IMR-90 (cell line): ENCODE data around the gene RAD23B. TPM values are rescaled to one million over a fixed set of nuclear protein-coding genes. Genes with fewer than 3 reads are reported as not detected.
A peak's percentile ranks its signal among the peaks of the same experiment; 100 is the strongest.

Source experiments
- ATAC-seq: fragments of 200-7000 bp; cut with Tn5 transposase; 2 replicates; pipeline ENCODE4 v1.9.1; 2020; ENCODE audit warnings: low read depth, mild to moderate bottlenecking, moderate library complexity
- BruUV-seq: library from RNA; stranded (reverse); fragments of 400-500 nt; replicated peaks from 2 replicates; lab custom pipeline; 2021; lab: Mats Ljungman, UMichigan
- CTCF ChIA-PET: fragments of 300-600 bp; formaldehyde crosslinking; extraction: SDS; loops from one replicate; lab custom pipeline; 2021; ENCODE audit warnings: antibody characterized with exemption; lab: Yijun Ruan, JAX
- POLR2A ChIA-PET: fragments of 300-600 bp; sonication (Branson Sonifier 250); formaldehyde crosslinking; loops from one replicate; lab custom pipeline; 2022; ENCODE audit warnings: antibody characterized with exemption; ENCODE audit not compliant: unreplicated experiment; lab: Charles Lee
- DNase-seq: peaks from one replicate; pipeline ENCODE4 v3.0.0; 2013
- H2AFZ ChIP-seq: replicated peaks from 2 replicates; pipeline ENCODE3; 2013; ENCODE audit warnings: low read length, mild to moderate bottlenecking; ENCODE audit not compliant: poor library complexity
- H2AK5ac ChIP-seq: 2 replicates; pipeline ENCODE4 v1.6.1; 2013; ENCODE audit warnings: low read depth, low read length, inconsistent platforms
- H2AK9ac ChIP-seq: replicated peaks from 2 replicates; pipeline ENCODE3; 2013; ENCODE audit warnings: mild to moderate bottlenecking, low read depth, low read length, moderate library complexity; ENCODE audit not compliant: poor library complexity
- H2BK120ac ChIP-seq: 2 replicates; pipeline ENCODE4 v1.6.1; 2013; ENCODE audit warnings: low read depth, low read length, inconsistent platforms
- H2BK15ac ChIP-seq: 3 replicates; pipeline ENCODE4 v1.6.1; 2013; ENCODE audit warnings: low read depth, low read length, inconsistent platforms
- H2BK20ac ChIP-seq: 2 replicates; pipeline ENCODE4 v1.6.1; 2013; ENCODE audit warnings: low read depth, mild to moderate bottlenecking, inconsistent platforms, low read length, moderate library complexity
- H2BK5ac ChIP-seq: 2 replicates; pipeline ENCODE4 v1.6.1; 2013; ENCODE audit warnings: mild to moderate bottlenecking, low read depth, low read length, inconsistent platforms; ENCODE audit not compliant: poor library complexity, severe bottlenecking
- H3K14ac ChIP-seq: replicated peaks from 2 replicates; pipeline ENCODE4 v1.6.1; 2013; ENCODE audit warnings: low read depth, low read length, inconsistent platforms
- H3K18ac ChIP-seq: 2 replicates; pipeline ENCODE4 v1.6.1; 2013; ENCODE audit warnings: low read depth, low read length, control low read depth
- H3K23ac ChIP-seq: 2 replicates; pipeline ENCODE4 v1.6.1; 2013; ENCODE audit warnings: low read depth, low read length, inconsistent platforms
- H3K27ac ChIP-seq: 2 replicates; pipeline ENCODE4 v1.5.1; 2013; ENCODE audit warnings: mild to moderate bottlenecking, control low read depth, low read length; ENCODE audit not compliant: insufficient read depth
- H3K27me3 ChIP-seq: 2 replicates; pipeline ENCODE4 v1.6.1; 2013; ENCODE audit warnings: low read length; ENCODE audit not compliant: control insufficient read depth, insufficient read depth
- H3K36me3 ChIP-seq: 2 replicates; pipeline ENCODE4 v1.6.1; 2013; ENCODE audit warnings: low read length, mixed read lengths; ENCODE audit not compliant: control insufficient read depth, insufficient read depth
- H3K4ac ChIP-seq: 2 replicates; pipeline ENCODE4 v1.6.1; 2013; ENCODE audit warnings: low read depth, low read length, inconsistent platforms
- H3K4me1 ChIP-seq: 2 replicates; pipeline ENCODE4 v1.6.1; 2013; ENCODE audit warnings: low read length, mixed read lengths; ENCODE audit not compliant: control insufficient read depth, insufficient read depth
- H3K4me2 ChIP-seq: 2 replicates; pipeline ENCODE4 v1.6.1; 2013; ENCODE audit warnings: low read depth, mild to moderate bottlenecking, control low read depth, low read length, moderate library complexity
- H3K4me3 ChIP-seq: 2 replicates; pipeline ENCODE4 v1.5.1; 2013; ENCODE audit warnings: low read depth, mild to moderate bottlenecking, control low read depth, low read length, moderate library complexity; ENCODE audit not compliant: insufficient read depth
- H3K56ac ChIP-seq: 2 replicates; pipeline ENCODE4 v1.6.1; 2013; ENCODE audit warnings: low read length, inconsistent platforms; ENCODE audit not compliant: insufficient read depth; ENCODE audit errors: extremely low read depth
- H3K79me1 ChIP-seq, 2 experiments: 2 replicates each; pipeline ENCODE4 v1.6.1; 2013; ENCODE audit warnings: low read length in 2 of 2, inconsistent platforms in 1 of 2, low read depth in 1 of 2
- H3K9ac ChIP-seq: 2 replicates; pipeline ENCODE4 v1.6.1; 2013; ENCODE audit warnings: low read depth, low read length, control low read depth
- H3K9me1 ChIP-seq: 2 replicates; pipeline ENCODE4 v1.6.1; 2013; ENCODE audit warnings: low read length, inconsistent platforms; ENCODE audit not compliant: insufficient read depth
- H3K9me3 ChIP-seq: 2 replicates; pipeline ENCODE4 v1.6.1; 2013; ENCODE audit warnings: low read length; ENCODE audit not compliant: control insufficient read depth, insufficient read depth
- H4K20me1 ChIP-seq: 2 replicates; pipeline ENCODE4 v1.6.1; 2013; ENCODE audit warnings: low read length, inconsistent platforms; ENCODE audit not compliant: insufficient read depth
- H4K5ac ChIP-seq: 2 replicates; pipeline ENCODE4 v1.6.1; 2013; ENCODE audit warnings: mild to moderate bottlenecking, low read depth, low read length, control low read depth
- H4K8ac ChIP-seq, 2 experiments: 2 replicates each; pipeline ENCODE4 v1.6.1; 2013; ENCODE audit warnings: low read depth in 2 of 2, low read length in 2 of 2, control low read depth in 1 of 2, inconsistent platforms in 1 of 2
- H4K91ac ChIP-seq: 2 replicates; pipeline ENCODE4 v1.6.1; 2013; ENCODE audit warnings: low read depth, low read length, inconsistent platforms; ENCODE audit not compliant: insufficient read depth
- BHLHE40 ChIP-seq: fragments of 150-350 bp; IDR thresholded peaks from 2 replicates; pipeline ENCODE4 v1.6.1; 2016; ENCODE audit warnings: mild to moderate bottlenecking, low read depth, low read length
- CHD1 ChIP-seq: IDR thresholded peaks from 2 replicates; pipeline ENCODE4 v1.6.1; 2012; ENCODE audit warnings: low read depth, low read length, improper control_type of control experiment
- FOS ChIP-seq: fragments of 150-350 bp; IDR thresholded peaks from 2 replicates; pipeline ENCODE4 v1.6.1; 2016; ENCODE audit warnings: low read depth, low read length
- MAZ ChIP-seq: IDR thresholded peaks from 2 replicates; pipeline ENCODE4 v1.6.1; 2012; ENCODE audit warnings: low read depth, mild to moderate bottlenecking, low read length, improper control_type of control experiment, moderate library complexity, borderline replicate concordance
- MXI1 ChIP-seq: IDR thresholded peaks from 2 replicates; pipeline ENCODE4 v1.6.1; 2012; ENCODE audit warnings: low read depth, mild to moderate bottlenecking, low read length, moderate library complexity, borderline replicate concordance
- NFE2L2 ChIP-seq: fragments of 150-350 bp; IDR thresholded peaks from 2 replicates; pipeline ENCODE4 v1.6.1; 2016; ENCODE audit warnings: low read depth, mild to moderate bottlenecking, low read length
- POLR2A ChIP-seq: IDR thresholded peaks from 2 replicates; pipeline ENCODE4 v1.6.1; 2012; ENCODE audit warnings: mild to moderate bottlenecking, low read depth, low read length
- RAD21 ChIP-seq: IDR thresholded peaks from 2 replicates; pipeline ENCODE4 v1.6.1; 2012; ENCODE audit warnings: low read length, improper control_type of control experiment
- RCOR1 ChIP-seq: IDR thresholded peaks from 2 replicates; pipeline ENCODE4 v1.6.1; 2012; ENCODE audit warnings: mild to moderate bottlenecking, low read length, improper control_type of control experiment; ENCODE audit not compliant: insufficient replicate concordance
- SMC3 ChIP-seq: fragments of 150-350 bp; IDR thresholded peaks from 2 replicates; pipeline ENCODE4 v1.6.1; 2016; ENCODE audit warnings: low read depth, mild to moderate bottlenecking, antibody characterized with exemption, low read length, moderate library complexity
- WGBS, 2 experiments: methylation state at CpG; one replicate each; pipeline versions ENCODE4 v1.1.5 to v1.1.7; 2013; ENCODE audit warnings: missing lambda C conversion rate in 2 of 2; ENCODE audit not compliant: insufficient read length in 1 of 2; ENCODE audit errors: extremely low coverage in 2 of 2; 5-methylcytosine and 5-hydroxymethylcytosine counted together
- dilution Hi-C: fragments of 300-500 bp; cut with HindIII; formaldehyde crosslinking; loops from one replicate; pipeline ENCODE4 v1.14.3; 2018; ENCODE audit warnings: low sequenced_read_pairs; ENCODE audit not compliant: unreplicated experiment
- in situ Hi-C: fragments of 300-500 bp; cut with MboI; formaldehyde crosslinking; loops from 3 replicates; pipeline ENCODE4 v1.14.3; 2019; ENCODE audit warnings: low sequenced_read_pairs, inconsistent platforms, mixed read lengths
- intact Hi-C: fragments of 100-400 bp; cut with micrococcal nuclease; formaldehyde crosslinking; loops from 2 replicates; pipeline ENCODE4 v1.10.0; 2022
- polyA plus RNA-seq, 3 experiments: library from polyadenylated mRNA; depleted of rRNA; stranded (reverse); fragments of >200 nt; gene quantifications; 2 replicates each; pipeline ENCODE4 v1.2.3, GENCODE V29; 2012; ENCODE audit warnings: low replicate concordance in 1 of 3
- total RNA-seq: library from RNA; depleted of rRNA; stranded (reverse); fragments of >200 nt; gene quantifications from 2 replicates; pipeline ENCODE4 v1.2.3, GENCODE V29; 2012
- TF ChIP-seq, protein P1 (sequence below): fragments of 150-350 bp; IDR thresholded peaks from 2 replicates; pipeline ENCODE4 v1.6.1; 2016; ENCODE audit warnings: low read depth, mild to moderate bottlenecking, low read length, moderate library complexity, borderline replicate concordance
- TF ChIP-seq, protein P2 (sequence below): conservative IDR thresholded peaks from 2 replicates; pipeline ENCODE4 v1.5.1; 2012; ENCODE audit warnings: mild to moderate bottlenecking, low read depth, low read length, improper control_type of control experiment
- TF ChIP-seq, protein P3 (sequence below): fragments of 150-350 bp; IDR thresholded peaks from 2 replicates; pipeline ENCODE4 v1.6.1; 2017; ENCODE audit warnings: mild to moderate bottlenecking, antibody characterized with exemption, low read length, low read depth

RAD23B gene
- total and polyA plus RNA-seq, 2 of the 4 experiments (the other 2 are of a cell fraction): 126 to 148 TPM

DNA sequence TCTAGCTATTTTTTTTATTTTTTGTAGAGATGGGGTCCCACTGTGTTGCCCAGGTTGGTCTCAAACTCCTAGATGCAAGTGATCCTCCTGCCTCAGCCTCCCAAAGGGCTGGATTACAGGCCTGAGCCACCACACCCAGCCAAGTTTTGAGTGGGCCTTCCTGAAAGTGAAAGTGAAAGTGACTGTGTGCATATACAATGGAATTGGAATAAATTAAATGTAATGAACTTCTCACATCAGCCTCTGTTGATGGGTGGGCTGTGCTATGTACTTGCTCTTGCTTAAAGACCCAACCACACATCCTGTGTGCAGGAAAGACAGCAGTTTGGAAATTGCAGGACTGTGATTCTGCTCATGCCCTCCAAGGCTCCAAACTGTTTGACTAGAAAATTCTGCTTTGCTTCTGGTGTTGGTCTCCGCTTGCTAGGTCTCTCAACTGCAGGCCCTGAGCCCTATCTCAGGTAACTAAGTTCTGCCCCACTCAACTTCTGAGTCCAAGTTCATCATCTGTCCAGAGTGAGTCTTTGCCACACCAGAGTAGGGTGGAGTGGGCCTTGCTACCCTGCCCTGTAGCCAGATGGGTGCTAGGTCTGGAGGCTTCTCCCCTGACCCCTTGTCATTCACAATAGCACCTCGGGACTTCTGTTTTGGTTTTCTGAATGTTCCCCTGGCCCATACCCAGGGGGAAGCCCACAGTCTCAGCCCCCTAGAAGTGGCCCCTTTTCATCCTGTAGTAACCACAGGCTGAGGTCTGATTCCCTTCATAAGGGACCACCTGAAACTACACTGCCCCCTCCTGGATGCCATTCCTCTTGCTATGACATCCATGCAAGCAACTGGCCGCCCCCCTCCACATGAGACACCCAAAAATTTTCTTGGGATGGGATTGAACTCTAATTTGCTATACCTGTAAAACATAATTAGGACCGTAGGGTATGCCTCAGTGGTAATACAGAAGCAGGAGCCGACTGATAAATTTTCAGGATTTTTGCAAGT is 36.5 kb upstream of the RAD23B start:
- Histone ChIP-seq H3K4me2 (peak overlapping the region; percentile 28; the same call in 1 of the 2 replicates), H2BK20ac (peak overlapping the region; percentile 54; the same call in 1 of the 2 replicates), H3K79me1 (peaks cover 0 to 2% of the 10 kb centered on the region in 2 experiments; a peak in 2 of 4 replicates), H3K9me3 (no peaks in the 10 kb centered on the region), H2BK15ac (peak overlapping the region; percentile 82; the same call in 2 of the 3 replicates), H3K36me3 (no peaks in the 10 kb centered on the region), H2BK120ac (peak overlapping the region; percentile 44), H2AK9ac (peak overlapping the region; percentile 8), H2AK5ac (peak overlapping the region; percentile 51; the same call in 1 of the 2 replicates), H4K8ac (peak overlapping the region; percentile 61 to 79; a peak in 3 of 4 replicates), H3K23ac (no peak overlapping the region), H3K4ac (peak overlapping the region; percentile 72), H4K5ac (peak overlapping the region; percentile 83), H3K27me3 (no peaks in the 10 kb centered on the region), H2BK5ac (no peak overlapping the region), H3K4me3 (no peak overlapping the region), H4K20me1 (no peaks in the 10 kb centered on the region), H4K91ac (peak overlapping the region; percentile 44), H3K9ac (no peak overlapping the region), H3K4me1 (peaks cover 21% of the 10 kb centered on the region), H3K56ac (no peak overlapping the region), H3K9me1 (0 out of 2 replicates have a peak, but pooled peaks cover 8% of the 10 kb centered on the region), H3K14ac (peak overlapping the region; percentile 2; the same call in 1 of the 2 replicates), H2AFZ (peak overlapping the region; percentile 55), H3K18ac (peak overlapping the region; percentile 85), H3K27ac (no peak overlapping the region)
- dilution Hi-C loops (no loop called here), intact Hi-C loops (no loop called here), in situ Hi-C loops (no loop called here)
- ChIA-PET POLR2A (no interaction called here), CTCF (no interaction called here)
- WGBS, 2 experiments: no CpG with 5 or more reads among the region's 5 CpGs
- ATAC-seq (no peak), DNase-seq (peak; percentile 13)
- no TSS peak for BruUV-seq
- TF ChIP-seq, protein P1, sequence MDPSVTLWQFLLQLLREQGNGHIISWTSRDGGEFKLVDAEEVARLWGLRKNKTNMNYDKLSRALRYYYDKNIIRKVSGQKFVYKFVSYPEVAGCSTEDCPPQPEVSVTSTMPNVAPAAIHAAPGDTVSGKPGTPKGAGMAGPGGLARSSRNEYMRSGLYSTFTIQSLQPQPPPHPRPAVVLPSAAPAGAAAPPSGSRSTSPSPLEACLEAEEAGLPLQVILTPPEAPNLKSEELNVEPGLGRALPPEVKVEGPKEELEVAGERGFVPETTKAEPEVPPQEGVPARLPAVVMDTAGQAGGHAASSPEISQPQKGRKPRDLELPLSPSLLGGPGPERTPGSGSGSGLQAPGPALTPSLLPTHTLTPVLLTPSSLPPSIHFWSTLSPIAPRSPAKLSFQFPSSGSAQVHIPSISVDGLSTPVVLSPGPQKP: no peak
- TF ChIP-seq, protein P2, sequence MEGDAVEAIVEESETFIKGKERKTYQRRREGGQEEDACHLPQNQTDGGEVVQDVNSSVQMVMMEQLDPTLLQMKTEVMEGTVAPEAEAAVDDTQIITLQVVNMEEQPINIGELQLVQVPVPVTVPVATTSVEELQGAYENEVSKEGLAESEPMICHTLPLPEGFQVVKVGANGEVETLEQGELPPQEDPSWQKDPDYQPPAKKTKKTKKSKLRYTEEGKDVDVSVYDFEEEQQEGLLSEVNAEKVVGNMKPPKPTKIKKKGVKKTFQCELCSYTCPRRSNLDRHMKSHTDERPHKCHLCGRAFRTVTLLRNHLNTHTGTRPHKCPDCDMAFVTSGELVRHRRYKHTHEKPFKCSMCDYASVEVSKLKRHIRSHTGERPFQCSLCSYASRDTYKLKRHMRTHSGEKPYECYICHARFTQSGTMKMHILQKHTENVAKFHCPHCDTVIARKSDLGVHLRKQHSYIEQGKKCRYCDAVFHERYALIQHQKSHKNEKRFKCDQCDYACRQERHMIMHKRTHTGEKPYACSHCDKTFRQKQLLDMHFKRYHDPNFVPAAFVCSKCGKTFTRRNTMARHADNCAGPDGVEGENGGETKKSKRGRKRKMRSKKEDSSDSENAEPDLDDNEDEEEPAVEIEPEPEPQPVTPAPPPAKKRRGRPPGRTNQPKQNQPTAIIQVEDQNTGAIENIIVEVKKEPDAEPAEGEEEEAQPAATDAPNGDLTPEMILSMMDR: no peak
- TF ChIP-seq, protein P3, sequence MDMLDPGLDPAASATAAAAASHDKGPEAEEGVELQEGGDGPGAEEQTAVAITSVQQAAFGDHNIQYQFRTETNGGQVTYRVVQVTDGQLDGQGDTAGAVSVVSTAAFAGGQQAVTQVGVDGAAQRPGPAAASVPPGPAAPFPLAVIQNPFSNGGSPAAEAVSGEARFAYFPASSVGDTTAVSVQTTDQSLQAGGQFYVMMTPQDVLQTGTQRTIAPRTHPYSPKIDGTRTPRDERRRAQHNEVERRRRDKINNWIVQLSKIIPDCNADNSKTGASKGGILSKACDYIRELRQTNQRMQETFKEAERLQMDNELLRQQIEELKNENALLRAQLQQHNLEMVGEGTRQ: no peak
- no peak for TF ChIP-seq MAZ
- no peak for TF ChIP-seq RAD21
- TF ChIP-seq RCOR1: no peak
- TF ChIP-seq CHD1: no peak
- TF ChIP-seq BHLHE40: no peak
- TF ChIP-seq MXI1: no peak
- no peak for TF ChIP-seq POLR2A
- TF ChIP-seq NFE2L2: no peak
- TF ChIP-seq FOS: no peak
- no peak for TF ChIP-seq SMC3
